GM19023 (cell line): ENCODE measurements around the gene CRISPLD2.
"Not testable (repeated sequence)": the region's sequence is repeated elsewhere in the genome, so short reads cannot be mapped to it uniquely, and the experiment has no call there.

Source experiments
- ATAC-seq: cut with Tn5 transposase; IDR thresholded peaks from one replicate; pipeline ENCODE4 v1.9.1; 2021; ENCODE audit warnings: mild to moderate bottlenecking, moderate library complexity; ENCODE audit not compliant: unreplicated experiment

Gene CRISPLD2

GRCh38 chr16:84839054-84839453, 19.3 kb downstream of the CRISPLD2 start:
- no peak for ATAC-seq

GRCh38 chr16:84839956-84840355, 20.2 kb downstream of the CRISPLD2 start:
- ATAC-seq = no peak

DNA sequence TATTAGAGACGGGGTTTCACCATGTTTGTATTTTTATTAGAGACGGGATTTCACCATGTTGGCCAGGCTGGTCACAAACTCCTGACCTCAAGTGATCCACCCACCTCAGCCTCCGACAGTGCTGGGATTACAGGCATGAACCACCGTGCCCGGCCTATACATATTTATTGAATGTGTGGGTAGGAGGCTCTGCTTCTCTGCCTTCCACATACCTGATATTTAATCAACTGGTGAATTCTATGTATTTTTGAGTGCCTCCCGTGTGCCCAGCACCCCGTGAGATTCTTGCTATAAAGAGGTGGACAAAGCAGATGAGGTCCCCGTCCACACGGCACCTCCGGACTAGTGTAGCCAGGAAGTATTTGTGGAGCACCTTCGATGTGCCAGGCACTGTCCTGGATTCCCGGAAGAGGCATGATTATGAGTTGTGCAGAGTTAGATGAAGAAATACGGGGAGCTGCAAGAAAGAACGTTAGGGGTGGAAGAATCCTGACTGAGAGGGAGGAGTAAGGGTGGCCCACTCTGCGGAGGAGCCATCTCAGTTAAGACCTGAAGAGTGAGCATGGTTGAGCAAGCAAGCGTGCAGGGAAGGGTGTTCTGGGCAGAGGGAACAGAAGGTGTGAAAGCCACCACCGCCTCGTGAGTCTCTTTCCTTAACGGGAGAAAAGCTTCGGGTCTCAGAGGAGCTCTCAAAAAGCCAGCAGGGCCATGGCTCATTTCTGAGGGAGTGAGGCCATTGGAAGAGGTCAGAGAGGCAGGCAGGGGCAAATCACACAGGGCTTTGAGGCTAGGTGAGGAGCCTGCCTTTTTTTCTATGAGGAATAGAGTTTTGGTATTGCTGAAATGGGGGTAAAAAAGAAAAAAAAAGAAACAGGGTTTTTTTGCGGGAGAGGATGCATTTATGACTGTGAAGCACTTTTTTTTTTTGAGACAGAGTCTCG, 21.2 kb downstream of the CRISPLD2 start:
- ATAC-seq = no peak

DNA sequence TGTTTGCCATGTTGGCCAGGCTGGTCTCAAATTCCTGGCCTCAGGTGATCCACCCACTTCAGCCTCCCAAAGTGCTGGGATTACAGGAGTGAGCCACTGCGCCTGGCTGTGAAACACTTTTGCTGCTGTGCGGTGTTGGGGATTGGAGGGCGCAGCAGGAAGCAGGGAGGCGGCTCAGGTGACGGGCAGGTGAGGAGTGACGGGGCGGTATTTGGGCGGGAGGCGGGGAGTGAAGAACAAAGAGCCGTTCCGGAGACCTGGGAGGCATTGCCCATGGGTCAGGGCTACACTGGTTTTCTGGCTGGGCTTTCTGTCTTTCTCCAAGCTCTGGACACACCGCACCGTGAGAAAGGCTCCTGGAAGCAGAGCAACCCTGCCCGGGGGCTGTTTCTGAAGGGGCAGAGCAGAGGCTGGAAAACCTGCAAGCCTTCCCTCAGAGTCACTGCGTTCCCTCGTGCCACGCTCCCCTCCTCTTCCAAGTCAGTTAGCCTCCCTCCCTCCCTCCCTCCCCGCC, 22.1 kb downstream of the CRISPLD2 start:
- no peak for ATAC-seq

- ATAC-seq = no peak
Observed at GRCh38 chr16:84842516-84843148, 22.8 kb downstream of the CRISPLD2 start.

DNA sequence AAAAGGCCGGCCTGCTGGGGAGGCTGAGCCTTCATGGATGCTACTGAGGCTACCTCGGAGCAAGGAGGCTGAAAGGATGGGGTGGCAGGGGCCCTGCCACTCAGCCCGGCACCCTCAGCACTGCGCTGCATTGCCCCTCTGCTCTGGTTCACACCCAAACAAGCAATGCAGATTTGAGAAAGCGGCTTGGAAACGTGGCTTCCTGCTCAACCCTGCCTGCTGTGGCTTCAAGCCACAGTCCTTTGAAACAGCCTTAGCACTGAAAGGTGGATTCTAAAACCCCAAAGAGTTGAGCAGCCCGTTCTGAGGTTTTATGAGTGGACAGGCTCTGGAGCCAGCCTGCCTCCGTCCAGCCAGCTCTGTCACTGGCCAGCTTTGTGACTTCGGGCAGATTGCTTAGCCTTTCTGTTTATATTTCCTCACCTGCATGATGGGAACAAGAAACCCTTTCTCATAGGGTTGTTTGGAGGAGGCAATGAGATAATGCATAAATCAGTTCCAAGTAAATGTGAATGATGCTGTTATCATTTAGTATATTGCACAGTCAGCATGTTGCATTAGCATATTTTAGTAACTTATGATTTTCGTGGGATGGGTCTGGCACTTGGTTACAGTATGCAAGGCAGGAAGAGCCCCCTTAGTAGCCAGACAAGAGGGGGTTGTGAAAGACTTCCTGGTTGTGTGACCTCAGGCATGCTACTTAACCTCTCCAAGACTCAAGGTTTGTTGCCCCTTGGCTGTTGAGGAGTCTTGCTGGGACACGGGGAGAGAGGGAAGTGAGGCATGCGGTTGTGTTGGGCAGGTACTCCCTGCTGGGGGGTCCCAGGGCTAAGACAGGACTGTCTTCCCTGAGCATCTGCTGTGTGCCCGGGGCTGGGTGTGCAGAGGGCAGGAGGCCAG, 23.6 kb downstream of the CRISPLD2 start:
- no peak for ATAC-seq

DNA sequence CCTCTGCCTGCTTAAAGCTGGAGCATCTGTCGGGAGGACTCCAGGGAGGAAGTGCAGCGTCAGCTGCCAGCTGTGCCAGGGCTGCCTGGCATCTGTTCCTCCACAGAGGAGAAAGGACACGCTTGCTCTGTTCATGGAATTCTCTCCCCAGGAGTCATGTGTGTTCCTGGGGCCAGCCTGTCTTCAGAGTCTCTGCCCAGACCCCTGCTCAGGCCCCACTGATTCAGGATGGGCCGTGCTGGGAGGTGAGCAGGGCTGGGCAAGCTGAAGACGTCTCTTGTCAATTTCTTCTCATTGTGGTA, 24.2 kb downstream of the CRISPLD2 start:
- ATAC-seq = no peak

GRCh38 chr16:84844559-84845495, 25.0 kb downstream of the CRISPLD2 start:
- no peak for ATAC-seq

DNA sequence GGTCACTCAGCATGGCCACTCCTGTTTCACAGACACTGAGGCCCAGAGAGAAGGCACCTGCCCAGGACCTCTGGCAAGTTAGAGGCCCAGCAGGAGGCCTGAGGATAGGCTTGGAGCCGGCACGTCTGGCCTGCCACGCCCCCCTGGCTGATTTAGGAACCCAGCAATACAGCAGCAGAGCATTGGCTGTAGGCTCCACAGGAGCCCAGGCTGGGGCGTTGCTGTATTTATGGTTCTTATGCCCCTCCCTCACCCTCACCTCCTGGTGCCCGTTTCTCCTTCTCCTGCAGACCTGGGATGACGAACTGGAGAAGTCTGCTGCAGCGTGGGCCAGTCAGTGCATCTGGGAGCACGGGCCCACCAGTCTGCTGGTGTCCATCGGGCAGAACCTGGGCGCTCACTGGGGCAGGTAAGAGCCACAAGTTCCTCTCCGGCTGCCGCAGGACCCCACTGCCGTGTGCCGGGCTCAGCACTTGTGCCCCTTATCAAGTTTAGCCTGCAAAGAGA, 25.8 kb downstream of the CRISPLD2 start:
- ATAC-seq = no peak

GRCh38 chr16:84847564-84848355, 28.0 kb downstream of the CRISPLD2 start:
- ATAC-seq = no peak

DNA sequence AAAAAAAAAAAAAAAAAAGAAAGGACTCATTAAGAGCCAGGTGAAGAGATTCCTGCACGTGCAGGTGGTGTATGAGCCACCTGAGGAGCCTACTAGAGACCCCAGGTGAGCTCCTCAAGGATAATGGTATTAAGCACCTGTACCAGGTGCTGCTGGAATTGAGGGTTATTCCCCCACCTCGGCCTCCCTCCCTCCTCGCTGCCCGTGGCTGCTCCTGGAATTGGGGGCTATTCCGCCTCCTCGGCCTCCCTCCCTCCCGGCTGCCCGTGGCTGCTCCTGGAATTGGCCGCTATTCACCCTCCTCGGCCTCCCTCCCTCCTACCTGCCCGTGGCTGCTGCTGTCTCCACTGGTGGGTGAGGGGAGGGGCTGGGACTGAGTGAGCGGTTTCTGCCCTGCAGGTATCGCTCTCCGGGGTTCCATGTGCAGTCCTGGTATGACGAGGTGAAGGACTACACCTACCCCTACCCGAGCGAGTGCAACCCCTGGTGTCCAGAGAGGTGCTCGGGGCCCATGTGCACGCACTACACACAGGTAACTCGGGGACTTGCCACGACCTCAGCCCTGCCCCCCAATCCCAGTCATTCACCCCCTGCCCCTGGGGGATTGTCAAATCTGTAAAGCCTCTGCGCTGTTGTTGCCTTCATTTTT, 29.3 kb downstream of the CRISPLD2 start:
- no peak for ATAC-seq

- ATAC-seq = no peak
Observed at GRCh38 chr16:84849751-84850150, 30.0 kb downstream of the CRISPLD2 start.

GRCh38 chr16:84850714-84851113, 30.9 kb downstream of the CRISPLD2 start:
- no peak for ATAC-seq

DNA sequence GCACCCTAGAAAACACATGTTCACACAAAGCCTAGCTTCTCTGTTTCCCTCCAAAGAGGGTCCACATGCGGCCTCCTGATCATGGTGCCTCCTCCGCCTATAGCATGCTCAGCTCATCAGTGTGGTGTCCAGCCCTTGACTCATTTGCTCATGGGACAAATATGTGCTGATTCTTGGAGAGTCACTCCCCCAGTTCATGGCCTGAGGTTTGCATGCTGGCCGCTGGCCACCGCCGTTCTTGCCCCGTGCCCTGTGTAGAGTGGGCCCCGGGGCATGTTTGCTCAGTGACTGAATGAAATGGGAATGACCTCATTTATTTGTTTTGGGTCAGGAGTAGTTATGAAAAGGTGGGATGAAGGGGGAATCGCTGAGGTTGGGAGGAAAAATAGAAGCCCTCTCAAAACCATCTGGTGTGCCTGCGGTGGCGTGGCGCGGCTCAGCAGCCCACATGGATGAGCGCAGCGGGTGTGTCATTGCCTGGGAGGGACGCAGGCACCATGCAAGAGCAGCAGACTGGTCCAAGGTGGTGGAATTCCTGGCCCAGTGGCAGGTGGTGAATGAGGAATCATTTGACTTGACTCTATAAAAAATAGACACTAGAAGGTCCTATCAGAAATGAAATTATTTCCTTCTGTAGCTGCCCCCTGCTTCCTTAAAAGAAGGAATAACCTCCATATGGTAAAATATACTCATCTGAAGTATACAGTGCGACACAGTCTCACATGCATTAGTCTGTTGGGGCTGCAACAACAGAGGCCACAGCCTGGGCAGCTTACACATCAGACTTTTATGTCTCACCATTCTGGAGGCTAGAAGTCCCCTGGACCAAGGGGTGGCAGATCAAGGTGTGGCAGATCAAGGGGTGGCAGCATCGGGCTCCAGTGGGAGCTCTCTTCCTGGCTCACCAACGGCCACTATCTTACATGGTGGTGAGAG, 31.7 kb downstream of the CRISPLD2 start:
- ATAC-seq = no peak

DNA sequence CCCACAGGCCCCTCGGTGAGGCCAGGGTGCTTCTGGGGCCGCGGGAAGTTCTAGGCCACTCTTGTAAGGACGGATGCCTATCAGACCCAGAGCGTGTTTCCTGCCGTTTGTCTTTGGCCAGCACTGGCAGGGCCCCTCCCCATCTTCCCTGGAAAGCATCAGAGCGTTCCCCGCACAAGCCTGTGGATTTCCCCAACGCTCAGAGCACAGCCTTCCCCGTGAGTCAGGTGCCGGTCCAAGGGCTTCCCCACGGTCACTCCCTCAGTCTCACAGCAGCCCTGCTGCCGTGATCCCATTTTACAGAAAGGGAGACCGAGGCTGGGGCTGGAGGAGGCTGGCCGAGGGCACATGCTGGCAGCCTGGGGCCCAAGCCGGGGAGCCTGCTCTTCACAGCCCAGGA, 33.7 kb downstream of the CRISPLD2 start:
- no peak for ATAC-seq

GRCh38 chr16:84854759-84855158, 35.0 kb downstream of the CRISPLD2 start:
- ATAC-seq = no peak

DNA sequence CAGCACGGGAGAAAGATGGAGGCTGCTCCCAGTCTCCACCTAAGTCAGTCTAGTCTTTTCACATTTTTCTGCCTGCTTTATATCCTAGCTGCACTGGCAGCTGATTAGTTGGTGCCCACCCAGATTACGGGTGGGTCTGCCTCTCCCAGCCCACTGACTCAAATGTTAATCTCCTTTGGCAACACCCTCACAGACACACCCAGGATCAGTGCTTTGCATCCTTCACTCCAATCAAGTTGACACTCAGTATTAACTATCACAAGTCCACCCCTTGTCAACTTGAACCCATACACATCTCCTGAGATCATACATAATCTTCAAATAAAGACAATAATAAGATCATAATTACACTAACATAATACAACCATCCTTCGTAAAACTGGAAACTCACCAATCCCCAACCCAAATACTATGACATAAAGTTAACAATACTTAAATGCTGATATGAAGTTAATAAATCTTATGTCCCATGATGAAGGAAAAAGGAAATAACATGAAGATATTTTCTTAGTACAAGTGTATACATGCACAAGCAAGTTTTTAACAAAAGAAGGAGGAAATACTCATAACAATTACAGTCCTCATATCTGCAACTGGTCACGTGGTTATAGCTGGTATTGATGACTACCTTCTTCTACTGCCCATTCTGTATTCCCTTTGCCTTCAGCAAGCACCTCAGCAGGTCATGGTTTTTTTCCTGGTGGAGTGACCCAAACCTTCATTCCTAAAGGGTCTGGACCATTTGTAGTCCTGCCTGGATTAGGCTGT, 35.8 kb downstream of the CRISPLD2 start:
- not testable (repeated sequence) for ATAC-seq
